GM19023 (cell line): ENCODE measurements around the gene ADGB.
A peak's percentile ranks its signal among the peaks of the same experiment; 100 is the strongest.
"Not testable (repeated sequence)": the region's sequence is repeated elsewhere in the genome, so short reads cannot be mapped to it uniquely, and the experiment has no call there.

Source experiments
- ATAC-seq: cut with Tn5 transposase; IDR thresholded peaks from one replicate; pipeline ENCODE4 v1.9.1; 2021; ENCODE audit warnings: mild to moderate bottlenecking, moderate library complexity; ENCODE audit not compliant: unreplicated experiment

The ADGB gene

GRCh38 chr6:146814148-146814750 lies 215.5 kb downstream of the ADGB start:
- ATAC-seq = no peak

- not testable (repeated sequence) for ATAC-seq
These were observed 217.0 kb downstream of the ADGB start for GRCh38 chr6:146815511-146816462.

- ATAC-seq = no peak
These were observed 221.0 kb downstream of the ADGB start for GRCh38 chr6:146819596-146820320.

GRCh38 chr6:146827216-146827928 lies 228.6 kb downstream of the ADGB start:
- ATAC-seq = no peak

GRCh38 chr6:146829792-146830565 lies 231.2 kb downstream of the ADGB start:
- no peak for ATAC-seq

- ATAC-seq = no peak
These were observed 234.4 kb downstream of the ADGB start for GRCh38 chr6:146833157-146833556.

- no peak for ATAC-seq
These were observed 241.4 kb downstream of the ADGB start for GRCh38 chr6:146840216-146840615.

- no peak for ATAC-seq
These were observed 241.9 kb downstream of the ADGB start for GRCh38 chr6:146840641-146841040.

GRCh38 chr6:146847426-146847825 lies 248.7 kb downstream of the ADGB start:
- no peak for ATAC-seq

GRCh38 chr6:146850238-146850896 lies 251.6 kb downstream of the ADGB start:
- ATAC-seq = no peak

- ATAC-seq = no peak
These were observed 252.2 kb downstream of the ADGB start for GRCh38 chr6:146850981-146851380.

GRCh38 chr6:146851837-146852236 lies 253.1 kb downstream of the ADGB start:
- ATAC-seq = no peak

GRCh38 chr6:146854521-146855255 lies 255.9 kb downstream of the ADGB start:
- not testable (repeated sequence) for ATAC-seq

GRCh38 chr6:146855889-146856288 lies 257.1 kb downstream of the ADGB start:
- no peak for ATAC-seq

GRCh38 chr6:146856296-146856695 lies 257.5 kb downstream of the ADGB start:
- ATAC-seq = peak; percentile 57

GRCh38 chr6:146857180-146857979 lies 258.6 kb downstream of the ADGB start:
- ATAC-seq = peak; percentile 89

- peak; percentile 29 for ATAC-seq
These were observed 259.2 kb downstream of the ADGB start for GRCh38 chr6:146857980-146858347.

GRCh38 chr6:146859206-146859605 lies 260.4 kb downstream of the ADGB start:
- no peak for ATAC-seq
